GM21529 (cell line): ENCODE measurements around the gene CEP95.
"Not testable (repeated sequence)": the region's sequence is repeated elsewhere in the genome, so short reads cannot be mapped to it uniquely, and the experiment has no call there.

Experiments used
- ATAC-seq: cut with Tn5 transposase; IDR thresholded peaks from one replicate; pipeline ENCODE4 v1.9.1; 2021; ENCODE audit not compliant: unreplicated experiment

Gene CEP95

GRCh38 chr17:64572682-64573154 is 65.9 kb downstream of the CEP95 start:
- ATAC-seq, result no peak

- no peak for ATAC-seq
Measured at GRCh38 chr17:64573214-64573613, 66.4 kb downstream of the CEP95 start.

GRCh38 chr17:64574646-64575045 is 67.9 kb downstream of the CEP95 start:
- ATAC-seq, result no peak

- ATAC-seq, result no peak
Measured at GRCh38 chr17:64575431-64575830, 68.7 kb downstream of the CEP95 start.

- ATAC-seq, result not testable (repeated sequence)
Measured at GRCh38 chr17:64577025-64577424, 70.2 kb downstream of the CEP95 start.

GRCh38 chr17:64579917-64580316 is 73.1 kb downstream of the CEP95 start:
- no peak for ATAC-seq

- ATAC-seq, result no peak
Measured at GRCh38 chr17:64580384-64581315, 73.9 kb downstream of the CEP95 start.

GRCh38 chr17:64583038-64583437 is 76.3 kb downstream of the CEP95 start:
- ATAC-seq, result no peak

GRCh38 chr17:64585146-64585545 is 78.4 kb downstream of the CEP95 start:
- ATAC-seq, result no peak
